Mesothelial cell of epicardium (in vitro differentiated cells): ENCODE results near the gene TSPAN8. TPM values are rescaled to one million over a fixed set of nuclear protein-coding genes. Genes with fewer than 3 reads are reported as not detected.

Source experiments
- DNase-seq, 2 experiments: peaks; one replicate each; pipeline ENCODE4 v3.0.0; 2021; ENCODE audit warnings: low spot score in 2 of 2; ENCODE audit not compliant: unreplicated experiment in 2 of 2
- H3K27ac Mint-ChIP-seq: 2 replicates; pipeline ENCODE4 v1.8.0; 2021; ENCODE audit warnings: mixed read lengths
- H3K27me3 Mint-ChIP-seq: 2 replicates; pipeline ENCODE4 v1.8.0; 2021; ENCODE audit warnings: low read depth, mixed read lengths
- H3K36me3 Mint-ChIP-seq: 2 replicates; pipeline ENCODE4 v1.8.0; 2021; ENCODE audit warnings: mixed read lengths
- H3K4me1 Mint-ChIP-seq: 2 replicates; pipeline ENCODE4 v1.8.0; 2021; ENCODE audit warnings: mixed read lengths
- H3K4me3 Mint-ChIP-seq: 2 replicates; pipeline ENCODE4 v1.8.0; 2021; ENCODE audit warnings: mild to moderate bottlenecking, moderate library complexity, mixed read lengths
- H3K9me3 Mint-ChIP-seq: 2 replicates; pipeline ENCODE4 v1.8.0; 2021; ENCODE audit warnings: mixed read lengths
- CTCF ChIP-seq: fragments of 200-600 bp; sonication (generic); IDR thresholded peaks from one replicate; pipeline ENCODE4 v1.5.0; 2021; ENCODE audit warnings: antibody characterized with exemption; ENCODE audit not compliant: unreplicated experiment
- total RNA-seq: library from RNA; stranded (reverse); gene quantifications from 3 replicates; pipeline ENCODE4 v1.2.1, GENCODE V29; 2021

Gene TSPAN8
- total RNA-seq, 1 donor from 2014 or later = not detected

DNA sequence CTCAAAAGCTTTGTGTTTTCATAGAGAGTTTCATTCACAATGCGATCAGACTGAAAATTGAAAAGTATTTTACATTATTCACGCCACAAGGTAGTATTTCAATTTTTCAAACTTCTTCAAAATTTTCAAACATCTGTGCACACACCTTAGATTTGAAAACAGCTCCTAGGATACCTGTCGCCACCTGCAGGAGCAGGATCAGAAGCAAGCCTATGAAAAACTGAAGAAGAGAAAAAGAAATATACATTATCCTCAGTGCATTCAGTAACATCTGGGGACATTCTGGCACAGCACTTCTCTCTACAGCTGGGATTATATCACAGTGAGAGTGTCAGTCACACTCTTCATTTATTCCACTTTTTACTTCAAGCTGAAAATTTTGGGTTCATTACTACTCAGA is 19.8 kb downstream of the TSPAN8 start:
- H3K36me3 Mint-ChIP-seq = no peaks in the 10 kb centered on the region
- H3K9me3 Mint-ChIP-seq = no peaks in the 10 kb centered on the region
- DNase-seq = no peak
- no peak overlapping the region for H3K4me3 Mint-ChIP-seq
- no peak overlapping the region for H3K27ac Mint-ChIP-seq
- H3K27me3 Mint-ChIP-seq = peaks cover 23% of the 10 kb centered on the region
- no peak for TF ChIP-seq CTCF
- no peaks in the 10 kb centered on the region for H3K4me1 Mint-ChIP-seq

DNA sequence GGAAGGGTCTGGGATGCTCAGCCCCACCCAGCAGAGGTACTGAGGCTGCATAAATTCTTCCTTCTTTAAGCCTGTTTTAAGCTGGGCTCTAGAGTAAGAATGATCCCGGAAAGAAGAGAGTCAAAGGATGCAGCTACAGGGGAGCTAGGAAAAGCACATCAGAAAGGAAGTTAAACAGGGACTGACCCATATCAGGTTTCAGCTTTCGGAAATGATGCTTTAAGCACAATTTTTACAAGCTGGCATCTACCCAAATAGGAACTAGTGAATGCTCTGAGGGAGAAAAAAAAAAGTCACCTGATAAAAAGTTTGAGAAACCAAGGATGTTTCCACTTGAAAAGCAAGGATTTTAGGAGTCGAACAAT is 22.0 kb downstream of the TSPAN8 start:
- no peak for DNase-seq
- Mint-ChIP-seq H3K9me3 (no peaks in the 10 kb centered on the region), H3K4me3 (no peak overlapping the region), H3K27me3 (peaks cover 18% of the 10 kb centered on the region), H3K4me1 (peaks cover 1% of the 10 kb centered on the region), H3K27ac (no peak overlapping the region), H3K36me3 (no peaks in the 10 kb centered on the region)
- no peak for TF ChIP-seq CTCF

- Mint-ChIP-seq H3K9me3 (no peaks in the 10 kb centered on the region), H3K4me3 (no peak overlapping the region), H3K27ac (no peak overlapping the region), H3K4me1 (peaks cover 5% of the 10 kb centered on the region), H3K36me3 (no peaks in the 10 kb centered on the region), H3K27me3 (peaks cover 18% of the 10 kb centered on the region)
- no peak for TF ChIP-seq CTCF
- DNase-seq = no peak
These were observed 22.6 kb downstream of the TSPAN8 start for GRCh38 chr12:71135077-71135811.

DNA sequence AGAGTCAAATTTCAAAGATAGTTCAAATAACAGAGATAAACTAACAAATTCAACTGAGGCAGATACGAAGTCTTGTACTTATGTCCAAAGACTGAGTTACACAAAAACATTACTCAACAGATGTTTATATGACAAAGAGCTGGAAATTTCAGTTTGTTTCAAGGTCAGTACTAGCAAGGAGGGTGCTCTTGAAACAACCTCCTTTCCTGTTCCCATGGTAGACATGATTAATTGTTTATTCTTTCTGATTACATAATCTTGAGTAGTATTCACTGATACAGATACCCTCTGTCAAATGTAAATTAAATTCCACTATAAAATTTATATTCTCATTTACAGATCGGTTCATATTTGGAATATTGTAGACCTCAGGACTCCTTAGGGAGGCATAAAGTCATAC is 23.4 kb downstream of the TSPAN8 start:
- DNase-seq = no peak
- peaks cover 5% of the 10 kb centered on the region for H3K4me1 Mint-ChIP-seq
- no peak overlapping the region for H3K27ac Mint-ChIP-seq
- no peaks in the 10 kb centered on the region for H3K36me3 Mint-ChIP-seq
- peaks cover 18% of the 10 kb centered on the region for H3K27me3 Mint-ChIP-seq
- no peak for TF ChIP-seq CTCF
- H3K9me3 Mint-ChIP-seq = no peaks in the 10 kb centered on the region
- no peak overlapping the region for H3K4me3 Mint-ChIP-seq

GRCh38 chr12:71130521-71131069 is 27.2 kb downstream of the TSPAN8 start:
- H3K4me3 Mint-ChIP-seq = no peak overlapping the region
- no peaks in the 10 kb centered on the region for H3K36me3 Mint-ChIP-seq
- peaks cover 15% of the 10 kb centered on the region for H3K27me3 Mint-ChIP-seq
- DNase-seq = no peak
- TF ChIP-seq CTCF = no peak
- no peak overlapping the region for H3K27ac Mint-ChIP-seq
- peaks cover 5% of the 10 kb centered on the region for H3K4me1 Mint-ChIP-seq
- no peaks in the 10 kb centered on the region for H3K9me3 Mint-ChIP-seq
